Ascending aorta (tissue), 2 donors: ENCODE data around the gene C1QTNF8. TPM values are rescaled to one million over a fixed set of nuclear protein-coding genes. Genes with fewer than 3 reads are reported as not detected.

ENCODE experiments used
- DNase-seq, 2 donors: peaks; one replicate each; pipeline ENCODE4 v3.0.0-alpha.2; 2019; ENCODE audit warnings: low spot score in 2 of 2
- H3K27ac ChIP-seq, 2 donors: fragments of 200-600 bp; sonication (generic); one replicate each; pipeline ENCODE4 v1.5.1; 2016 to 2017; ENCODE audit warnings: mild to moderate bottlenecking in 1 of 2
- H3K27me3 ChIP-seq: fragments of 200-600 bp; sonication (generic); one replicate; pipeline ENCODE4 v1.5.1; 2017
- H3K36me3 ChIP-seq, 2 donors: fragments of 200-600 bp; sonication (generic); one replicate each; pipeline ENCODE4 v1.5.1; 2016
- H3K4me1 ChIP-seq, 2 donors: fragments of 200-600 bp; sonication (generic); one replicate each; pipeline ENCODE4 v1.5.1; 2016 to 2017; ENCODE audit warnings: mild to moderate bottlenecking in 1 of 2
- H3K4me3 ChIP-seq, 2 donors: fragments of 200-600 bp; sonication (generic); one replicate each; pipeline ENCODE4 v1.5.1; 2016 to 2017; ENCODE audit warnings: mild to moderate bottlenecking in 1 of 2
- H3K9me3 ChIP-seq, 2 donors: fragments of 200-600 bp; sonication (generic); one replicate each; pipeline ENCODE4 v1.5.1; 2016
- CTCF ChIP-seq, 3 experiments: fragments of 200-600 bp in 2 of 3; fragments of 450-650 bp in 1 of 3; sonication (generic) in 2 of 3; IDR thresholded peaks; one replicate each; pipeline ENCODE4 v1.5.1; 2016 to 2019; ENCODE audit warnings: antibody characterized with exemption in 3 of 3, mild to moderate bottlenecking in 1 of 3, moderate library complexity in 1 of 3
- intact Hi-C: fragments of 100-400 bp; cut with DNase I; formaldehyde crosslinking; loops from one replicate; pipeline ENCODE4 v1.15.1; 2023
- total RNA-seq: library from RNA; depleted of rRNA; stranded (reverse); fragments of >200 nt; gene quantifications from one replicate; pipeline ENCODE4 v1.1.0, GENCODE V29; 2016

The C1QTNF8 gene
- total RNA-seq, 1 donor from 2014 or later = not detected

- H3K27ac ChIP-seq = no peak overlapping the region
Measured at GRCh38 chr16:1043881-1044451, 52.1 kb downstream of the C1QTNF8 start.

GRCh38 chr16:1042866-1043265, 53.2 kb downstream of the C1QTNF8 start:
- DNase-seq = no peak
- Histone ChIP-seq H3K4me1 (no peaks in the 10 kb centered on the region), H3K27ac (no peak overlapping the region), H3K9me3 (no peaks in the 10 kb centered on the region), H3K4me3 (no peak overlapping the region), H3K36me3 (no peaks in the 10 kb centered on the region), H3K27me3 (no peaks in the 10 kb centered on the region)
- intact Hi-C loops = no loop called here
- no peak for TF ChIP-seq CTCF (IDR thresholded peaks at IDR 0.05)

More at GRCh38 chr16:1043881-1044451, 52.1 kb downstream of the C1QTNF8 start:
- intact Hi-C loops = no loop called here
- no peak for TF ChIP-seq CTCF (IDR thresholded peaks at IDR 0.05)
- Histone ChIP-seq H3K36me3 (no peaks in the 10 kb centered on the region), H3K4me1 (no peaks in the 10 kb centered on the region), H3K27me3 (no peaks in the 10 kb centered on the region), H3K9me3 (no peaks in the 10 kb centered on the region), H3K4me3 (no peak overlapping the region)
- DNase-seq = no peak

- H3K27ac ChIP-seq = no peak overlapping the region
- TF ChIP-seq CTCF (IDR thresholded peaks at IDR 0.05) = no peak
- H3K9me3 ChIP-seq = no peaks in the 10 kb centered on the region
- no peaks in the 10 kb centered on the region for H3K27me3 ChIP-seq
- H3K4me1 ChIP-seq = no peaks in the 10 kb centered on the region
- no peak for DNase-seq
- H3K36me3 ChIP-seq = no peaks in the 10 kb centered on the region
- intact Hi-C loops = no loop called here
- H3K4me3 ChIP-seq = no peak overlapping the region
Measured at GRCh38 chr16:1042049-1042744, 53.8 kb downstream of the C1QTNF8 start.

- intact Hi-C loops = no loop called here
- H3K4me3 ChIP-seq = no peak overlapping the region
- no peaks in the 10 kb centered on the region for H3K27me3 ChIP-seq
- TF ChIP-seq CTCF (IDR thresholded peaks at IDR 0.05) = no peak
- DNase-seq = no peak
- H3K36me3 ChIP-seq = no peaks in the 10 kb centered on the region
- H3K9me3 ChIP-seq = no peaks in the 10 kb centered on the region
- no peaks in the 10 kb centered on the region for H3K4me1 ChIP-seq
- no peak overlapping the region for H3K27ac ChIP-seq
Measured at GRCh38 chr16:1040346-1040745, 55.7 kb downstream of the C1QTNF8 start.

- no peak for DNase-seq
- Histone ChIP-seq H3K27me3 (no peaks in the 10 kb centered on the region), H3K27ac (no peak overlapping the region), H3K4me3 (no peak overlapping the region), H3K36me3 (no peaks in the 10 kb centered on the region), H3K9me3 (no peaks in the 10 kb centered on the region), H3K4me1 (no peaks in the 10 kb centered on the region)
- no peak for TF ChIP-seq CTCF (IDR thresholded peaks at IDR 0.05)
- intact Hi-C loops = no loop called here
Measured at GRCh38 chr16:1039762-1040161, 56.3 kb downstream of the C1QTNF8 start.
